ENCODE data around the gene IDI2.

The IDI2 gene

DNA sequence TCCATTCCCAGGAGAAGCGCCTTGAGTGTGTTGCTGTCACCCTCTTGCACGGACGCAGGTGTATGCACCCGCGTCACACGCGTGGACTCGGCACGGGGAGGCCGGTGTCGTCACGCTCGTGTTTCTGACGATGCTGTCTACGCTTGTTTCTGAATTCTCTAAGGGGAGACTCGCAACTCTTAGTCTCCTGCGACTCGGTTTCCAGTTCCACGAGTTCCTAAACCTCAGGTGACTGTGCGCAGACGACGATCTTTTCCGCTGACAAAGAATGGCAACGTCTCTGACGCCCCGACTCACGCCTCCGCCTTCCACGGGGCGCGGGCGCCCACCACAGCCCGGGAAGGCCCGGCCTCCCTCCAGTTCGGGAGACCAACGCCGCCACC, 22.7 kb upstream of the IDI2 start:
- no peak for DNase-seq (ENCODE audit: low read depth)
- in situ Hi-C loops (cut with HindIII; ENCODE audit: low sequenced_read_pairs): loop anchor here (5.0 kb wide), 1 partner anchor 61 kb away; the partner anchor contains the start of gene GTPBP4
- H3K4me3 ChIP-seq (ENCODE audit: low read depth, low read length): peak overlapping the region; percentile 82
- TF ChIP-seq, protein P1, sequence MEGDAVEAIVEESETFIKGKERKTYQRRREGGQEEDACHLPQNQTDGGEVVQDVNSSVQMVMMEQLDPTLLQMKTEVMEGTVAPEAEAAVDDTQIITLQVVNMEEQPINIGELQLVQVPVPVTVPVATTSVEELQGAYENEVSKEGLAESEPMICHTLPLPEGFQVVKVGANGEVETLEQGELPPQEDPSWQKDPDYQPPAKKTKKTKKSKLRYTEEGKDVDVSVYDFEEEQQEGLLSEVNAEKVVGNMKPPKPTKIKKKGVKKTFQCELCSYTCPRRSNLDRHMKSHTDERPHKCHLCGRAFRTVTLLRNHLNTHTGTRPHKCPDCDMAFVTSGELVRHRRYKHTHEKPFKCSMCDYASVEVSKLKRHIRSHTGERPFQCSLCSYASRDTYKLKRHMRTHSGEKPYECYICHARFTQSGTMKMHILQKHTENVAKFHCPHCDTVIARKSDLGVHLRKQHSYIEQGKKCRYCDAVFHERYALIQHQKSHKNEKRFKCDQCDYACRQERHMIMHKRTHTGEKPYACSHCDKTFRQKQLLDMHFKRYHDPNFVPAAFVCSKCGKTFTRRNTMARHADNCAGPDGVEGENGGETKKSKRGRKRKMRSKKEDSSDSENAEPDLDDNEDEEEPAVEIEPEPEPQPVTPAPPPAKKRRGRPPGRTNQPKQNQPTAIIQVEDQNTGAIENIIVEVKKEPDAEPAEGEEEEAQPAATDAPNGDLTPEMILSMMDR (IDR thresholded peaks at IDR 0.05; ENCODE audit: low read depth, low read length, missing control alignments): no peak

DNA sequence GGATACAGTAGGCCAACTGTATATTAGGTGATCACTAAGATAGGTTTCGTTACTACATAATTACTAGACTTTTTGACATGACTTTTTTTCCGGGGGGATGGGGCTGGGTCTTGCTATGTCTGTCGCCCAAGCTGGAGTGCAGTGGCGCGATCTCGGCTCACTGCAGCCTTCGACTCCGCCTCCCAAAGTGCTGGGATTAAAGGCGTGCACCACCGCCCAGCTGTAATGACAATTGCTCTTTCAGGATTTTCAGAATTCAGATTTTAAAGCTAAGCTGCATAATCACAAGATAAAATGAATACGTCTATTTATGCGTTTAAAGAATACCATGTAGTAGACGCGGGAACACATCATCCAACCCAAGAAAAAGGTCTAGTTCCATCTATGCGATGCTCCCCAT, 22.3 kb upstream of the IDI2 start:
- no peak for DNase-seq (ENCODE audit: low read depth)
- TF ChIP-seq, protein P1 (IDR thresholded peaks at IDR 0.05; ENCODE audit: low read depth, low read length, missing control alignments): no peak
- in situ Hi-C loops (cut with HindIII; ENCODE audit: low sequenced_read_pairs): loop anchor here (5.0 kb wide), 1 partner anchor 61 kb away; the partner anchor contains the start of gene GTPBP4

DNA sequence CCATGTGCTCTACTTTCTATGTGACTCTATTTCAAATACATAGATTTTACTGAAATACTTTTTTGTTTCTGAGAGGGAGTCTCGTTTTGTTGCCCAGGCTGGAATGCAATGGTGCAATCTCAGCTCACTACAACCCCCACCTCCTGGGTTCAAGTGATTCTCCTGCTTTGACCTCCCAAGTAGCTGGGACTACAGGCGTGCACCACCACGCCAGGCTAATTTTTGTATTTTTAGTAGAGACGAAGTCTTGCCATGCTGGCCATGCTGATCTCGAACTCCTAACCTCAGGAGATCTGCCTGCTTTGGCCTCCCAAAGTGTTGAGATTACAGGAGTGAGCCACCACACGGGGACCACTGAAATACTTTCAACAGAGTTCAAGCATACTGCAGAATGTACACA, 19.8 kb upstream of the IDI2 start:
- TF ChIP-seq, protein P1 (IDR thresholded peaks at IDR 0.05; ENCODE audit: low read depth, low read length, missing control alignments): no peak
- H3K4me3 ChIP-seq (ENCODE audit: low read depth, low read length): no peak overlapping the region
- in situ Hi-C loops (cut with HindIII; ENCODE audit: low sequenced_read_pairs): loop anchor here (5.0 kb wide), 1 partner anchor 58 kb away; the partner anchor contains the start of gene GTPBP4
- DNase-seq (ENCODE audit: low read depth): no peak

More for the DNA sequence above, 22.3 kb upstream of the IDI2 start:
- peak overlapping the region; percentile 82 for H3K4me3 ChIP-seq (ENCODE audit: low read depth, low read length)

DNA sequence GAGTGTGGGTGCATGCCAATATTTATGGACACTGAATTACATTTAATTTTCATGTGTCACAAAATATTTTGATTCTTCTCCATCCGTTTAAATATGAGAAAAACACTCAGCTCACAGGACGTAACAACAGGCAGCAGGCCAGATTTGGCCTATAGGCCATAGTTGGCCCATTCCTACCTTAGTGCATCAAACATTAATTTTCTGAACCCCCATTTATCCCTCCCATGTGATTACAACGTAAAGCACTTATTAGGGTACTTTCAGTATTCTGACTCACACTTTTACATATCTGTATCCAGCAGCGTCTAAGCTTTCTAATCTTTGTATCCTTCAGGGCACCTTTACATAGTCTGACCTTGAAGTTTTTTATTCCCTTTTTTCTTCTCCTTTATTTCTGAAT, 19.3 kb upstream of the IDI2 start:
- in situ Hi-C loops (cut with HindIII; ENCODE audit: low sequenced_read_pairs): loop anchor here (5.0 kb wide), 1 partner anchor 58 kb away; the partner anchor contains the start of gene GTPBP4
- DNase-seq (ENCODE audit: low read depth): no peak
- no peak overlapping the region for H3K4me3 ChIP-seq (ENCODE audit: low read depth, low read length)
- TF ChIP-seq, protein P1 (IDR thresholded peaks at IDR 0.05; ENCODE audit: low read depth, low read length, missing control alignments): no peak

DNA sequence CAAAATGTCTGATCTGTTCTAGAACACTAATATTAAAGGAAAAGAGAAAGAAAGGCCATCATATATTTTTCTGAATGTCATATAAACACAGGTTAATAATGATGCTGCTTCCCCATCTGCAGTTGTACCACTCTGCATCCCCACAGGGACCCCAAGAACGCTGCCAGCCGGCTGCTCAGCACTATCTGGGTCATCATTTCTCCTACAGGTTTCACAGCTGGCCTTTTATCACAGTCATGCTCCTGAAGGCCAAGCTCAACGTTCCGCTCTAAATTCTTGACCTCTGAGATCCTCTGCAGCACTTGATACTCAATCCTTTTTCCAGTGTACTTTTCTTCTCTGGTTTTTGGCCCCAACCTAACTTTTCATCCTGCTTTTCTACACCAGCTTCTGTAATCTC, 18.5 kb upstream of the IDI2 start:
- TF ChIP-seq, protein P1 (IDR thresholded peaks at IDR 0.05; ENCODE audit: low read depth, low read length, missing control alignments): no peak
- DNase-seq (ENCODE audit: low read depth): no peak
- no peak overlapping the region for H3K4me3 ChIP-seq (ENCODE audit: low read depth, low read length)
- in situ Hi-C loops (cut with HindIII; ENCODE audit: low sequenced_read_pairs): no loop called here

DNA sequence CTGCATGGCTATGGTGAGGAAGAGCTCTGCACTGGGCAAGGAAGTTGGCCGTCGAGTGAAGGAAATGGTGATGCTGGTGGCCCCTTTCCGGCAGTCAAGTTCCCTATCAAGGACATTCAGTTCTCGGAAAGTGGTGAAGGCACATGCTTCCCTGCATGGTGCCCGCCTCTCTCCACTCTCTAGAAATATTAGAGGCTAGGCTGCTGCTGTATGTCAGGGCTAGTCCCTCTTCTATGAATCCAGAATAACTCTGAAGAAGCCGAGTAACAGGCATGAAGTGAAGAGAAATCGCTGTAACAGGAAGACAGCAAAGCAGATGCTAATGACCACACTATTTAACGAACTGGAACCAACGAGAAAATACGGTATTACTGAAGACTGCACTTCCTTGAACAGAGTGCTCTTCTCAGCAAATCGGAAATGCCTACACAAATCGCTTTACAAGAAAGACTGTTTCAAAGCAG, 17.9 kb upstream of the IDI2 start:
- in situ Hi-C loops (cut with HindIII; ENCODE audit: low sequenced_read_pairs): no loop called here
- TF ChIP-seq, protein P1 (IDR thresholded peaks at IDR 0.05; ENCODE audit: low read depth, low read length, missing control alignments): no peak
- no peak for DNase-seq (ENCODE audit: low read depth)
- no peak overlapping the region for H3K4me3 ChIP-seq (ENCODE audit: low read depth, low read length)
